Inferior parietal cortex (tissue), 1 donor: ENCODE measurements around the gene ANKS1B.

ENCODE experiments used
- DNase-seq: peaks from one replicate; pipeline ENCODE4 v3.0.0-alpha.2; 2016; ENCODE audit errors: extremely low spot score

Gene ANKS1B

GRCh38 chr12:98955284-98955683 is 1029.5 kb downstream of the ANKS1B start:
- no peak for DNase-seq

- DNase-seq, result no peak
Measured at GRCh38 chr12:98954506-98954905, 1030.2 kb downstream of the ANKS1B start.

GRCh38 chr12:98951406-98951805 is 1033.3 kb downstream of the ANKS1B start:
- DNase-seq, result no peak

- no peak for DNase-seq
Measured at GRCh38 chr12:98948343-98948949, 1036.3 kb downstream of the ANKS1B start.

GRCh38 chr12:98945864-98946263 is 1038.9 kb downstream of the ANKS1B start:
- DNase-seq, result no peak

GRCh38 chr12:98939926-98940325 is 1044.8 kb downstream of the ANKS1B start:
- no peak for DNase-seq

- peak; percentile 69 for DNase-seq
Measured at GRCh38 chr12:98939350-98939749, 1045.4 kb downstream of the ANKS1B start.

GRCh38 chr12:98935847-98936246 is 1048.9 kb downstream of the ANKS1B start:
- no peak for DNase-seq

GRCh38 chr12:98922871-98923270 is 1061.9 kb downstream of the ANKS1B start:
- DNase-seq, result no peak

- no peak for DNase-seq
Measured at GRCh38 chr12:98918176-98918863, 1066.4 kb downstream of the ANKS1B start.

- no peak for DNase-seq
Measured at GRCh38 chr12:98916106-98916505, 1068.6 kb downstream of the ANKS1B start.

- DNase-seq, result no peak
Measured at GRCh38 chr12:98912401-98912974, 1072.2 kb downstream of the ANKS1B start.

- no peak for DNase-seq
Measured at GRCh38 chr12:98911396-98911795, 1073.3 kb downstream of the ANKS1B start.

GRCh38 chr12:98909746-98910145 is 1075.0 kb downstream of the ANKS1B start:
- no peak for DNase-seq

GRCh38 chr12:98908866-98909265 is 1075.9 kb downstream of the ANKS1B start:
- DNase-seq, result no peak

- no peak for DNase-seq
Measured at GRCh38 chr12:98903875-98904274, 1080.9 kb downstream of the ANKS1B start.

- DNase-seq, result peak; percentile 2
Measured at GRCh38 chr12:98901189-98901588, 1083.5 kb downstream of the ANKS1B start.

GRCh38 chr12:98896938-98897337 is 1087.8 kb downstream of the ANKS1B start:
- peak; percentile 5 for DNase-seq

GRCh38 chr12:98895086-98895651 is 1089.6 kb downstream of the ANKS1B start:
- DNase-seq, result no peak

GRCh38 chr12:98894412-98895085 is 1090.2 kb downstream of the ANKS1B start:
- DNase-seq, result no peak

GRCh38 chr12:98893675-98894411 is 1090.9 kb downstream of the ANKS1B start:
- DNase-seq, result peak; percentile 62
